IMR-90 (cell line): ENCODE data around the gene RNF38. TPM values are rescaled to one million over a fixed set of nuclear protein-coding genes. Genes with fewer than 3 reads are reported as not detected.

Experiments
- ATAC-seq: fragments of 200-7000 bp; cut with Tn5 transposase; 2 replicates; pipeline ENCODE4 v1.9.1; 2020; ENCODE audit warnings: low read depth, mild to moderate bottlenecking, moderate library complexity
- BruUV-seq: library from RNA; stranded (reverse); fragments of 400-500 nt; replicated peaks from 2 replicates; lab custom pipeline; 2021; lab: Mats Ljungman, UMichigan
- CTCF ChIA-PET: fragments of 300-600 bp; formaldehyde crosslinking; extraction: SDS; loops from one replicate; lab custom pipeline; 2021; ENCODE audit warnings: antibody characterized with exemption; lab: Yijun Ruan, JAX
- POLR2A ChIA-PET: fragments of 300-600 bp; sonication (Branson Sonifier 250); formaldehyde crosslinking; loops from one replicate; lab custom pipeline; 2022; ENCODE audit warnings: antibody characterized with exemption; ENCODE audit not compliant: unreplicated experiment; lab: Charles Lee
- DNase-seq: peaks from one replicate; pipeline ENCODE4 v3.0.0; 2013
- H2AFZ ChIP-seq: replicated peaks from 2 replicates; pipeline ENCODE3; 2013; ENCODE audit warnings: low read length, mild to moderate bottlenecking; ENCODE audit not compliant: poor library complexity
- H2AK5ac ChIP-seq: 2 replicates; pipeline ENCODE4 v1.6.1; 2013; ENCODE audit warnings: low read depth, low read length, inconsistent platforms
- H2AK9ac ChIP-seq: replicated peaks from 2 replicates; pipeline ENCODE3; 2013; ENCODE audit warnings: mild to moderate bottlenecking, low read depth, low read length, moderate library complexity; ENCODE audit not compliant: poor library complexity
- H2BK120ac ChIP-seq: 2 replicates; pipeline ENCODE4 v1.6.1; 2013; ENCODE audit warnings: low read depth, low read length, inconsistent platforms
- H2BK15ac ChIP-seq: 3 replicates; pipeline ENCODE4 v1.6.1; 2013; ENCODE audit warnings: low read depth, low read length, inconsistent platforms
- H2BK20ac ChIP-seq: 2 replicates; pipeline ENCODE4 v1.6.1; 2013; ENCODE audit warnings: low read depth, mild to moderate bottlenecking, inconsistent platforms, low read length, moderate library complexity
- H2BK5ac ChIP-seq: 2 replicates; pipeline ENCODE4 v1.6.1; 2013; ENCODE audit warnings: mild to moderate bottlenecking, low read depth, low read length, inconsistent platforms; ENCODE audit not compliant: poor library complexity, severe bottlenecking
- H3K14ac ChIP-seq: replicated peaks from 2 replicates; pipeline ENCODE4 v1.6.1; 2013; ENCODE audit warnings: low read depth, low read length, inconsistent platforms
- H3K18ac ChIP-seq: 2 replicates; pipeline ENCODE4 v1.6.1; 2013; ENCODE audit warnings: low read depth, low read length, control low read depth
- H3K23ac ChIP-seq: 2 replicates; pipeline ENCODE4 v1.6.1; 2013; ENCODE audit warnings: low read depth, low read length, inconsistent platforms
- H3K27ac ChIP-seq: 2 replicates; pipeline ENCODE4 v1.5.1; 2013; ENCODE audit warnings: mild to moderate bottlenecking, control low read depth, low read length; ENCODE audit not compliant: insufficient read depth
- H3K27me3 ChIP-seq: 2 replicates; pipeline ENCODE4 v1.6.1; 2013; ENCODE audit warnings: low read length; ENCODE audit not compliant: control insufficient read depth, insufficient read depth
- H3K36me3 ChIP-seq: 2 replicates; pipeline ENCODE4 v1.6.1; 2013; ENCODE audit warnings: low read length, mixed read lengths; ENCODE audit not compliant: control insufficient read depth, insufficient read depth
- H3K4ac ChIP-seq: 2 replicates; pipeline ENCODE4 v1.6.1; 2013; ENCODE audit warnings: low read depth, low read length, inconsistent platforms
- H3K4me1 ChIP-seq: 2 replicates; pipeline ENCODE4 v1.6.1; 2013; ENCODE audit warnings: low read length, mixed read lengths; ENCODE audit not compliant: control insufficient read depth, insufficient read depth
- H3K4me2 ChIP-seq: 2 replicates; pipeline ENCODE4 v1.6.1; 2013; ENCODE audit warnings: low read depth, mild to moderate bottlenecking, control low read depth, low read length, moderate library complexity
- H3K4me3 ChIP-seq: 2 replicates; pipeline ENCODE4 v1.5.1; 2013; ENCODE audit warnings: low read depth, mild to moderate bottlenecking, control low read depth, low read length, moderate library complexity; ENCODE audit not compliant: insufficient read depth
- H3K56ac ChIP-seq: 2 replicates; pipeline ENCODE4 v1.6.1; 2013; ENCODE audit warnings: low read length, inconsistent platforms; ENCODE audit not compliant: insufficient read depth; ENCODE audit errors: extremely low read depth
- H3K79me1 ChIP-seq, 2 experiments: 2 replicates each; pipeline ENCODE4 v1.6.1; 2013; ENCODE audit warnings: low read length in 2 of 2, inconsistent platforms in 1 of 2, low read depth in 1 of 2
- H3K9ac ChIP-seq: 2 replicates; pipeline ENCODE4 v1.6.1; 2013; ENCODE audit warnings: low read depth, low read length, control low read depth
- H3K9me1 ChIP-seq: 2 replicates; pipeline ENCODE4 v1.6.1; 2013; ENCODE audit warnings: low read length, inconsistent platforms; ENCODE audit not compliant: insufficient read depth
- H3K9me3 ChIP-seq: 2 replicates; pipeline ENCODE4 v1.6.1; 2013; ENCODE audit warnings: low read length; ENCODE audit not compliant: control insufficient read depth, insufficient read depth
- H4K20me1 ChIP-seq: 2 replicates; pipeline ENCODE4 v1.6.1; 2013; ENCODE audit warnings: low read length, inconsistent platforms; ENCODE audit not compliant: insufficient read depth
- H4K5ac ChIP-seq: 2 replicates; pipeline ENCODE4 v1.6.1; 2013; ENCODE audit warnings: mild to moderate bottlenecking, low read depth, low read length, control low read depth
- H4K8ac ChIP-seq, 2 experiments: 2 replicates each; pipeline ENCODE4 v1.6.1; 2013; ENCODE audit warnings: low read depth in 2 of 2, low read length in 2 of 2, control low read depth in 1 of 2, inconsistent platforms in 1 of 2
- H4K91ac ChIP-seq: 2 replicates; pipeline ENCODE4 v1.6.1; 2013; ENCODE audit warnings: low read depth, low read length, inconsistent platforms; ENCODE audit not compliant: insufficient read depth
- BHLHE40 ChIP-seq: fragments of 150-350 bp; IDR thresholded peaks from 2 replicates; pipeline ENCODE4 v1.6.1; 2016; ENCODE audit warnings: mild to moderate bottlenecking, low read depth, low read length
- CEBPB ChIP-seq: IDR thresholded peaks from 2 replicates; pipeline ENCODE4 v1.6.1; 2012; ENCODE audit warnings: low read depth, low read length, improper control_type of control experiment
- CHD1 ChIP-seq: IDR thresholded peaks from 2 replicates; pipeline ENCODE4 v1.6.1; 2012; ENCODE audit warnings: low read depth, low read length, improper control_type of control experiment
- ELK1 ChIP-seq: fragments of 150-350 bp; IDR thresholded peaks from 2 replicates; pipeline ENCODE4 v1.6.1; 2016; ENCODE audit warnings: low read depth, mild to moderate bottlenecking, low read length, moderate library complexity, borderline replicate concordance
- FOS ChIP-seq: fragments of 150-350 bp; IDR thresholded peaks from 2 replicates; pipeline ENCODE4 v1.6.1; 2016; ENCODE audit warnings: low read depth, low read length
- MAZ ChIP-seq: IDR thresholded peaks from 2 replicates; pipeline ENCODE4 v1.6.1; 2012; ENCODE audit warnings: low read depth, mild to moderate bottlenecking, low read length, improper control_type of control experiment, moderate library complexity, borderline replicate concordance
- MXI1 ChIP-seq: IDR thresholded peaks from 2 replicates; pipeline ENCODE4 v1.6.1; 2012; ENCODE audit warnings: low read depth, mild to moderate bottlenecking, low read length, moderate library complexity, borderline replicate concordance
- NFE2L2 ChIP-seq: fragments of 150-350 bp; IDR thresholded peaks from 2 replicates; pipeline ENCODE4 v1.6.1; 2016; ENCODE audit warnings: low read depth, mild to moderate bottlenecking, low read length
- POLR2A ChIP-seq: IDR thresholded peaks from 2 replicates; pipeline ENCODE4 v1.6.1; 2012; ENCODE audit warnings: mild to moderate bottlenecking, low read depth, low read length
- RCOR1 ChIP-seq: IDR thresholded peaks from 2 replicates; pipeline ENCODE4 v1.6.1; 2012; ENCODE audit warnings: mild to moderate bottlenecking, low read length, improper control_type of control experiment; ENCODE audit not compliant: insufficient replicate concordance
- RFX5 ChIP-seq: IDR thresholded peaks from 2 replicates; pipeline ENCODE4 v1.8.0; 2012; ENCODE audit warnings: low read depth, mild to moderate bottlenecking, low read length, moderate library complexity
- SMC3 ChIP-seq: fragments of 150-350 bp; IDR thresholded peaks from 2 replicates; pipeline ENCODE4 v1.6.1; 2016; ENCODE audit warnings: low read depth, mild to moderate bottlenecking, antibody characterized with exemption, low read length, moderate library complexity
- WGBS, 2 experiments: methylation state at CpG; one replicate each; pipeline versions ENCODE4 v1.1.5 to v1.1.7; 2013; ENCODE audit warnings: missing lambda C conversion rate in 2 of 2; ENCODE audit not compliant: insufficient read length in 1 of 2; ENCODE audit errors: extremely low coverage in 2 of 2; 5-methylcytosine and 5-hydroxymethylcytosine counted together
- dilution Hi-C: fragments of 300-500 bp; cut with HindIII; formaldehyde crosslinking; loops from one replicate; pipeline ENCODE4 v1.14.3; 2018; ENCODE audit warnings: low sequenced_read_pairs; ENCODE audit not compliant: unreplicated experiment
- in situ Hi-C: fragments of 300-500 bp; cut with MboI; formaldehyde crosslinking; loops from 3 replicates; pipeline ENCODE4 v1.14.3; 2019; ENCODE audit warnings: low sequenced_read_pairs, inconsistent platforms, mixed read lengths
- intact Hi-C: fragments of 100-400 bp; cut with micrococcal nuclease; formaldehyde crosslinking; loops from 2 replicates; pipeline ENCODE4 v1.10.0; 2022
- polyA plus RNA-seq, 3 experiments: library from polyadenylated mRNA; depleted of rRNA; stranded (reverse); fragments of >200 nt; gene quantifications; 2 replicates each; pipeline ENCODE4 v1.2.3, GENCODE V29; 2012; ENCODE audit warnings: low replicate concordance in 1 of 3
- total RNA-seq: library from RNA; depleted of rRNA; stranded (reverse); fragments of >200 nt; gene quantifications from 2 replicates; pipeline ENCODE4 v1.2.3, GENCODE V29; 2012

RNF38 gene
- total and polyA plus RNA-seq, 2 of the 4 experiments (the other 2 are of a cell fraction): 8.8 to 11.2 TPM

GRCh38 chr9:36292641-36293040 lies 107.4 kb downstream of the RNF38 start:
- H3K27me3 ChIP-seq: no peaks in the 10 kb centered on the region
- H3K9me1 ChIP-seq: peaks cover 3% of the 10 kb centered on the region
- TF ChIP-seq RFX5 (no peak), BHLHE40 (no peak), MXI1 (no peak), CHD1 (no peak), CEBPB (no peak), FOS (no peak), ELK1 (no peak), POLR2A (no peak), SMC3 (no peak), MAZ (no peak), RCOR1 (no peak), NFE2L2 (no peak)
- H3K56ac ChIP-seq: no peak overlapping the region
- H2BK15ac ChIP-seq: no peak overlapping the region
- H2BK5ac ChIP-seq: no peak overlapping the region
- CTCF ChIA-PET: no interaction called here
- no peak overlapping the region for H3K4me2 ChIP-seq
- peaks cover 2% of the 10 kb centered on the region; the same call in 1 of the 2 replicates for H3K4me1 ChIP-seq
- POLR2A ChIA-PET: no interaction called here
- no peak overlapping the region for H3K4me3 ChIP-seq
- in situ Hi-C loops (no loop called here), intact Hi-C loops (no loop called here), dilution Hi-C loops (no loop called here)
- H3K4ac ChIP-seq: no peak overlapping the region
- H3K36me3 ChIP-seq: no peaks in the 10 kb centered on the region
- DNase-seq (no peak), ATAC-seq (no peak)
- H4K5ac ChIP-seq: no peak overlapping the region
- no peak overlapping the region for H3K14ac ChIP-seq
- H2BK120ac ChIP-seq: no peak overlapping the region
- no peak overlapping the region for H4K91ac ChIP-seq
- no TSS peak for BruUV-seq
- H4K8ac ChIP-seq: no peak overlapping the region
- no peak overlapping the region for H2AK9ac ChIP-seq
- H3K18ac ChIP-seq: no peak overlapping the region
- H3K23ac ChIP-seq: no peak overlapping the region; the same call in 1 of the 2 replicates
- WGBS, 2 experiments: 69% methylated on average over 9 of the region's 12 CpGs; no CpG with 5 or more reads in 1 of the 2 experiments
- H3K9me3 ChIP-seq: no peaks in the 10 kb centered on the region
- H2BK20ac ChIP-seq: no peak overlapping the region
- no peak overlapping the region for H2AFZ ChIP-seq
- H2AK5ac ChIP-seq: no peak overlapping the region
- no peak overlapping the region for H3K27ac ChIP-seq
- no peaks in the 10 kb centered on the region for H3K79me1 ChIP-seq
- H4K20me1 ChIP-seq: no peaks in the 10 kb centered on the region
- no peak overlapping the region for H3K9ac ChIP-seq
